Fibroblast of mammary gland (primary cell): ENCODE measurements around the gene COX19.

Source experiments
- DNase-seq: peaks from one replicate; pipeline ENCODE4 v3.0.0-alpha.2; 2010; ENCODE audit warnings: low read depth
- H3K4me3 ChIP-seq: 2 replicates; pipeline ENCODE4 v1.5.1; 2011; ENCODE audit warnings: low read depth, mild to moderate bottlenecking, low read length, moderate library complexity; ENCODE audit not compliant: control insufficient read depth
- CTCF ChIP-seq: conservative IDR thresholded peaks from 2 replicates; pipeline ENCODE4 v1.5.1; 2011; ENCODE audit warnings: low read depth, low read length, inconsistent platforms; ENCODE audit not compliant: control insufficient read depth, insufficient read depth

Gene COX19

GRCh38 chr7:935164-935873 lies 40.0 kb downstream of the COX19 start:
- no peak for DNase-seq
- H3K4me3 ChIP-seq: no peak overlapping the region
- TF ChIP-seq CTCF: no peak

GRCh38 chr7:934469-935163 lies 40.7 kb downstream of the COX19 start:
- no peak for DNase-seq
- no peak for TF ChIP-seq CTCF
- no peak overlapping the region for H3K4me3 ChIP-seq

DNA sequence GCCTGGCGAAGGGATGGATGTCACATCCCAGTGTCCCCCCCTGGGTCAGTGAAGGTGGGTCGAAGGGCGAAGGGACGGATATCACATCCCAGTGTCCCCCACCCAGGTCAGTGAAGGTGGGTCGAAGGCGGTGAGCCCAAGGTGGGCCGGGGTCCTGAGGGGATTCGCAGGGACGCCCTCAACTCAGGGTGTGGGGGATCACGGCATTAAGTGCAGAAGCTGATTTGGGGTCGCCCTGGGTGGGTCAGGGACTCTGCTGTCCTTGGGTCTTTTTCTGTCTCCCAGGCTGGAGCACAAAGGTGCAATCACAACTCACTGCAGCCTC lies 42.7 kb downstream of the COX19 start:
- no peak overlapping the region for H3K4me3 ChIP-seq
- TF ChIP-seq CTCF: no peak
- DNase-seq: no peak

- DNase-seq: no peak
- H3K4me3 ChIP-seq: no peak overlapping the region
- TF ChIP-seq CTCF: no peak
These were observed 43.3 kb downstream of the COX19 start for GRCh38 chr7:931871-932650.

DNA sequence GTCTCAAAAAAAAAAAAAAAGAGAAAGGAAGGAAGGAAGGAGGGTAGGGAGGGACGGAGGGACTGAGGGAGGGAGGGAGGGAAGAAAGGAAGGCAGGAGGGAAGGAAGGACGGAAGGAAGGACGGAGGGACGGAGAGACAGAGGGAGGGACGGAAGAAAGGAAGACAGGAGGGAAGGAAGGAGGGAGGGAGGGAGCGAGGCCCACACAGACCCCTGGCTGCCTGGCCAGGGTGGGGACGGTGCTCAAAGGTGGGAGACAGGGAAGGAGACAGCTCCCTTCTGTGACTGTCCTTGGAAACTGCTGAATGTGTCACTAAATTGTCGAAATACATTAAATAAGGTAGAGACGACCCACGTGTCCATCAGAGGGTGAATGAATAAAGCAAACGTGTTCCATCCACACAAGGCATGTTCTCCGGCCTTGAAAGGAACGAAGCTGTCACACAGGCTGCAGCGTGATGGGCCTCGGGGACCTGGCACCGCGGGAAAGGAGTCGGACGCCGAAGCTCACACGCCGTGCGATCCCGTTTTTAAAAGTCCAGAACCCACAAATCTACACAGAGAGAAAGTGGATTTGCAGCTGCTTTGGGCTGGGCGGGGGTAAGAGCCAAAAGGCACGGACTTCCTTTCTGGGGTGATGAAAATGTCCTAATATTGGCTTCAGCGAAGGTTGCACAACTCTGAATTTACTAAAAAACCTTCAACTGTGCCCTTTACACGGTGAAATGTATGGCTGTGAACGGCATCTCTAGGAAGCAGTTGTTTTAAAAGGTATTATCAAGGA lies 44.2 kb downstream of the COX19 start:
- H3K4me3 ChIP-seq: no peak overlapping the region
- no peak for TF ChIP-seq CTCF
- DNase-seq: no peak

DNA sequence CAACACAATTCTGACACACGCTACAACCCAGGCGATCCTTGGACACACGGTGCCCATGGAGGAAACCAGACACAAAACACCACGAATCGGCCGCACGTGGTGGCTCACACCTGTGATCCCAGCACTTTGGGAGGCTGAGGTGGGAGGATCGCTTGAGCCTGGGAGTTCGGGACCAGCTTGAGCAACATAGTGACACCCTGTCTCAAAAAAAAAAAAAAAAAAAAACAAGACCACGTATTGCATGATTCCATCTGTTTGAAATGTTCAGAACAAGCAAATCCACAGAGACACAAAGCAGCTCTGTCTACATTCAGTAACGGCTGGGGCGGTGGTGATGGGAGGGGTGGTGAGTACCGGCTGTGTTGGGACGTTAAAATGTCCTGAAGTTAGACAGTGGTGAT lies 46.0 kb downstream of the COX19 start:
- DNase-seq: peak; percentile 33
- H3K4me3 ChIP-seq: no peak overlapping the region
- no peak for TF ChIP-seq CTCF
